ENCODE results near the gene DPP3.

The DPP3 gene

DNA sequence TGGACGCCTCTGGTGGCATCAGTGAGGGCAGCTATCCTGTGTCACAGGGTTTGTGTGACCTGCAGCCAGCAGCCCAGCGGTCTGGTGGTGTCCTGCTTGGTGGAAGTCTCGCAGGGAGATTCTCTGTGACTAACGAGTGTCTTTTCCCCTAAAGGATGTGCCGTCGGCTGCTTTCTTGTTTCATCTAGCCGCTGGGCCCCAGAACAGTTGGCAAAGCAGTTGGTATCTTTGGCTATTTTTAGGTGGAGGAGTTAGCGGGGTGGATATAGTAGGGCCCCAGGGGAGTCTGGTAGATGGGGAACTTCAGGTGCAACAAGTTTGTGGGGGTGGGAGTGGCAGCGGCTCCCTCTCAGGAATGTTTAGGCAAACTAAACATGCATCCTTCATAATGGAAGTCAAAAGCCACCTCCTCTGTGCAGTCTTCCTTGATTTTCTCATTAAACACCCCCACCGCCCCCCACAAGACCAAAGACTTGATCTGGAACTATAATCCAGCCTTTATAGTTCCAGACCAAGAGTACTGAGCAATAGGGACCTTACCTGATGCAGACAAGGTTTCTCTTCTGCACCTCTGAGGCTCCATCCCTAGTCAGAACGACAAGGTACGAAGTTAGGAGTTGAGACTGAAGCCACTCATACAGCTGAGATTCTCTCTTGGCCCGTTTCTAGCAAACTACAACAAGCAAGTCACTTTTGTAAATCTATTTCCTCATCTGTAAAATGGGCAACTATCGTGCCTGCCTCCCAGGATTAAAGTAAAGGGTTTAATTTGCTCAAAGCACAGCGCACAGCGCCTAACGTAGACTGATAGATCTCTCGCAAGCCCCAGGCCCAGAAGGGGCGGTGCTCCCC, 14.6 kb upstream of the DPP3 start:
- DNase-seq (ENCODE audit: low read depth in 2 of 2): no peak

DNA sequence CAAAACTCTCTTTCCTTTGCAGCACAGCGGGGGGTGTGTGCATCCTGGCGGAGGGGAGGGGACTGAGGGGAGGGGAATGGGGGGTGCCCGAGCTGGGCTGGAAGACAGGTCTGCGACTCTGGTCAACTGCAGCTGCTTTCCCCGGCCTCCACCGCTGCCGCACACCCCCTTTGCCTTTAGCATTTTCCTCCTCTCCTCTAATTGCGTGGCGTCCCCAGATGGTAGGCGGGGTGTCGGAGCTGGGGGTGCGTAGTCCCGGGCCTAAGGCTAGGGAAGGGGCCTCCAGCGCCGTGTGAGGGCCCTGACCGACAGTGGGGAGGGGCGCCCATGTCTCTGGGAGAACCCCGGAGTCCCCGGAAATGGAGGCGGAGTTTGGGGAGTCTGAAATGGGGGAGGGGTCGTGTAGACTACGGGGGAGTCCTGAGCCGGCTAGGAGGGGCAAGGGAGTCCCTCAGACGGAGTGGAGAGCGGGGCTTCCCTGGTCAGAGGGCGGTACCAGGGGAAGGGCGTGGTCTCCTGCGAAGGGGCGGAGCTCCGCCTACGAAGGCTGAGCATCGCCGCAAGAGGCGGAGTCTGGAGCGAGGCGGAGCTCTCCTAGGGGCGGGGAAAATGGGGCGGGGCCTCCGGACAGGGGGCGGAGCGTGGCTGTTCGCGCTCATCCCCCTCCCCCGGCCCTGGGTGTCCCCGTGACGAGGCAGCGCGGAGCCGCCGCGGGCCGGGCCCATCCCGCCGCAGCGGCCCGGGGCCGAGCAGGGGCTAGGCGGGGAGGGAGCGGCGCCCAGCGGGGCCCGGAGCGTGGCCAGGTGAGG, 13.8 kb upstream of the DPP3 start, which contains the start of gene PELI3:
TSS of gene PELI3 (plus strand) at position 681 of the 809 bp plus-strand sequence. CDS start 1,224 bp downstream, outside the sequence.
- DNase-seq (ENCODE audit: low read depth in 2 of 2): peak; percentile 87

DNA sequence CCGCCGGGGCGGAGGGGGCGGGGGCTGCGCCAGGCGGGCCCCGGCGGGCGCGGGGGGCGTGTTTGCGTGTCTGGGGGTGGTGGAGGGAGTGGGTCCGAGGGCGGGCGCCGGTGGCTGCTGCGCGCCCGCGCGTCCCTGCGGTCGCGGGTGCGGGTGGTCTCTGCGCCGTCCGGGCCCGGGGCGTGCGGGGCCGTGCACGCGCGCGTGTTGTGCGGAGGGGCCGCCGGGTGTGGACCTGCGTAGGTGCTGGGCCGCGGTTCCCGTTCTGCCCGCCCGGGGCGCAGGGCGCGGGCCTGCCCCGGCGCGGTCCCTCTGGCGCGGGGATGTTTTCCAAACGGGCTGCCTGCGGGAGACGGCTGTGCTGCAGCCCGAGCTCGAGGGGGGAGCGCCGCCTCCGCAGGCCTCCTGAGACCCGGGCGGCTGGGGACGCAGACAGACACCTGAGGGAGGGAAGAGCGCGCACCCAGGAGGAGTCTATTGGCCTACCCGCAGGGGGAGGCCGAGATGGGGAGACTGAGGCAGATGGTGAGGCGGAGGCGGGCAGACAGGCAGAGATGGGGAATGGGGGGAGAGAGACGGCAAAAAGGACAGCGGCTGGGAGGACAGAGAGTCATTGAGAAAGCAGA, 13.1 kb upstream of the DPP3 start:
- DNase-seq (ENCODE audit: low read depth in 2 of 2): no peak

GRCh38 chr11:66467756-66468155, 12.5 kb upstream of the DPP3 start:
- DNase-seq (ENCODE audit: low read depth in 2 of 2): no peak

DNA sequence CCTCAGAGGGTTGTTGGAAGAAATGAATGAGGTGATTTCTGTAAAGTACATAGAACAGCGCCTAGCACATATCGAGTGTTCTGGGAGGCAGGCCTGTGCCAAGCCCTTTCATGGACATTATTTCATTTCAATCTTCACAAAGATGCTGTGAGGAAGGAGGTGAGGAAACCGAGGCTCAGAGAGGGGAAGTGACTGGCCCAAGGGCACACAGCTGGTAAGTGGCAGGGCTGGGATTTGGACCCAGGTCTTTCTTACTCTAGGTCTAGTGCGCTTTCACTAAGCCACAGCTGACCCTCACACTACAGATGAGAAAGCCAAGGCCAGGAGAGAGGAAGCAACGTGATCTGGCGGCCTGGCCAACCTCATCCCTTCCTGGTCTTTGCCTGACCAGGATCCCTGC, 11.5 kb upstream of the DPP3 start:
- DNase-seq (ENCODE audit: low read depth in 2 of 2): no peak

GRCh38 chr11:66469441-66469840, 10.8 kb upstream of the DPP3 start:
- no peak for DNase-seq (ENCODE audit: low read depth in 2 of 2)

DNA sequence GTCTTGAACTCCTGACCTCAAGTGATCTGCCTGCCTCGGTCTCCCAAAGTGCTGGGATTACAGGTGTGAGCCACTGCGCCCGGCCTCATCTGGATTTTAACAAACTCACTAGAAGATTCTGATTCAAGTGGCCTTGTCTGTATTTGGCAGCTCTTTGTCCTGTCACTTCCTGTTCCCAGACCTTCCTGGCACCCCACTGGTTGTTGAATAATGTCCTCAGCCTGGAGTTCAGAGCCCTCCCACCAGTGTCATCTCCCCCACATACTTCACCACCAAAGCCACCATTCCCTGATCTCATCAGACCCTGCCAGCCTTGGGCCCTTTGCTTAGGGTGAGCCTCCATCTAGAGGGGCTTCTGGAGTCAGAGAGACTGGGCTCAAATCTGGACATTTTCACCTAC, 10.2 kb upstream of the DPP3 start:
- DNase-seq (ENCODE audit: low read depth in 2 of 2): no peak

GRCh38 chr11:66471142-66471541, 9.1 kb upstream of the DPP3 start:
- no peak for DNase-seq (ENCODE audit: low read depth in 2 of 2)

GRCh38 chr11:66472054-66472453, 8.2 kb upstream of the DPP3 start:
- DNase-seq (ENCODE audit: low read depth in 2 of 2): no peak

GRCh38 chr11:66473167-66473566, 7.1 kb upstream of the DPP3 start:
- DNase-seq (ENCODE audit: low read depth in 2 of 2): no peak

DNA sequence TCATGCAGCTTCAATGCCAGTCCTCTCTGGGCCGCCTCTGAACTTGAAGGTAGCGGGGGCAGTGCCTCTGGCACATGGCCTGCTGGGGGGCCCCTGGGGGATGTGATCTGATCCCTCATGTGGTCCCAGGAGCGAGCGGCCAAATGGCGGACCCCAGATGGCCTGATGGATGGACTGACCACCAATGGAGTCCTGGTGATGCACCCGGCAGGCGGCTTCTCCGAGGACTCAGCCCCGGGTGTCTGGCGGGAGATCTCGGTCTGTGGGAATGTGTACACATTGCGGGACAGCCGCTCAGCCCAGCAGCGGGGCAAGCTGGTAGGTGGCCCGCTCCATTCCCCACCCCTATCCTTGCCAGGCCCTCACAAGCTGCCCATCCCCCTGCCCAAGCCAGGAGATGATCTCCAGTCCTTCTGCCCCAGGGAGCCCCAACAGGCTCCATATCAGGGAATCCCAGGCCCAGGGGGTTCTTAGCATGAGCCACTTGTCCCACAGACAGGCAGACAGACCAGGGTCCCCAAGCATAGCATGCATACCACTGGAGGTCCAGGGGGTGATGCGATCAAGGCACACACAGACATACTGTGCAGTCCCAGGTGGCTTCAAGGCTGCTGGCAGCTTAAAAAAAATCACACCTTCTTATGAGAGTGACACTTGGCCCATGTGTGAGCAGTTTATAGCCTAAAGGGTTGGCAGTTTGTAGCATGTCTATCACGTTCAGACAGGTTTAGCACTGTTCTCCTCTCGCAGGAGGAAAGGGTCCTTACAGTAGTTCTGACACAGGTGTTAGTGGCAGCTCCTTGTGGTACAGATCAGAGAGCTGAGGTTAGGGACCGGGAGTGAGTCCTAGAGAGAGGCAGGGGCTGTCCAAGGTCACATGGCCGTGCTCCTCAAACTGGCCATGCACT, 6.4 kb upstream of the DPP3 start:
- DNase-seq (ENCODE audit: low read depth in 2 of 2): no peak

DNA sequence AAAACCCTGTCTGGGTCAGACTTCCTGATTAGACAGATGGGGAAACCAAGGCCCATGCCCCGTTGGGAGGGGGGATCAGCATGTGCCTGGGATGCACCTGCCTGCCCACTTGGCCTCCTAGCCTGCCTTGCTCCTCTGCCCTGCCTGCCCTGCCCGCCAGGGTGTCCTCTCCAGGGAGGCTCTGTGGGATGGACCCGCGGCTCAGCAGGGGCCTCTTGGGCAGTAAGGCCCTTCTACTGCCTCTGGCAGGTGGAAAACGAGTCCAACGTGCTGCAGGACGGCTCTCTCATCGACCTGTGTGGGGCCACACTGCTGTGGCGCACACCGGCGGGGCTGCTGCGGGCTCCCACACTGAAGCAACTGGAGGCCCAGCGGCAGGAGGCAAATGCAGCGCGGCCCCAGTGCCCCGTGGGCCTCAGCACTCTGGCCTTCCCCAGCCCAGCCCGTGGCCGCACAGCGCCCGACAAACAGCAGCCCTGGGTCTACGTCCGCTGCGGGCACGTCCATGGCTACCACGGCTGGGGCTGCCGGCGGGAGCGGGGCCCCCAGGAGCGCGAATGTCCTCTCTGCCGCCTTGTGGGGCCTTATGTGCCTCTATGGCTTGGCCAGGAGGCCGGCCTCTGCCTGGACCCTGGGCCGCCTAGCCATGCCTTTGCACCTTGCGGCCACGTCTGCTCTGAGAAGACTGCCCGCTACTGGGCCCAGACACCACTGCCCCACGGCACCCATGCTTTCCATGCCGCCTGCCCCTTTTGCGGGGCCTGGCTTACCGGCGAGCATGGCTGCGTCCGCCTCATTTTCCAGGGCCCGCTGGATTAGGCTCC, 4.7 kb upstream of the DPP3 start:
- no peak for DNase-seq (ENCODE audit: low read depth in 2 of 2)

- no peak for DNase-seq (ENCODE audit: low read depth in 2 of 2)
Measured at GRCh38 chr11:66476173-66476840, 3.9 kb upstream of the DPP3 start.

DNA sequence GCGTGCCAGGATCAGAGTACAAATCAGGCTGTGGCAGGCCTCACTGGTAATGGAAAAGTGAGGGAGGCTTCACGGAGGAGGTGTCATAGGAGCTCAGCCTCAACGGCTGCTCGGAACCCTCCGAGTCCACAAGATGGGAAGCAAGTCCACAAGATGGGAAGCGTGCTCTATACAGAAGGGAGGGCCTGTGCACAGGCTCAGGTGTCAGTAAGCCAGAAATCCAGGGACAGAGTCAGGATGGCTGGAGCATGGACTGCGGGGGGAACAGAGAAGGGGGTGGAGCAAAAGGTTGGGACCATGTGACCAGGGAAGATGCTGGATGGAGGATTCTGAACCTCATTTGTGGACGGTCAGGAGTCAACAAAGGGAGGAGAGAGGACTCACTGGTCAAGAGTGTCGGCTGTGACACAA, 3.4 kb upstream of the DPP3 start:
- no peak for DNase-seq (ENCODE audit: low read depth in 2 of 2)

- no peak for DNase-seq (ENCODE audit: low read depth in 2 of 2)
Measured at GRCh38 chr11:66477263-66478201, 2.7 kb upstream of the DPP3 start.

- no peak for DNase-seq (ENCODE audit: low read depth in 2 of 2)
Measured at GRCh38 chr11:66478729-66479393, 1.4 kb upstream of the DPP3 start.

DNA sequence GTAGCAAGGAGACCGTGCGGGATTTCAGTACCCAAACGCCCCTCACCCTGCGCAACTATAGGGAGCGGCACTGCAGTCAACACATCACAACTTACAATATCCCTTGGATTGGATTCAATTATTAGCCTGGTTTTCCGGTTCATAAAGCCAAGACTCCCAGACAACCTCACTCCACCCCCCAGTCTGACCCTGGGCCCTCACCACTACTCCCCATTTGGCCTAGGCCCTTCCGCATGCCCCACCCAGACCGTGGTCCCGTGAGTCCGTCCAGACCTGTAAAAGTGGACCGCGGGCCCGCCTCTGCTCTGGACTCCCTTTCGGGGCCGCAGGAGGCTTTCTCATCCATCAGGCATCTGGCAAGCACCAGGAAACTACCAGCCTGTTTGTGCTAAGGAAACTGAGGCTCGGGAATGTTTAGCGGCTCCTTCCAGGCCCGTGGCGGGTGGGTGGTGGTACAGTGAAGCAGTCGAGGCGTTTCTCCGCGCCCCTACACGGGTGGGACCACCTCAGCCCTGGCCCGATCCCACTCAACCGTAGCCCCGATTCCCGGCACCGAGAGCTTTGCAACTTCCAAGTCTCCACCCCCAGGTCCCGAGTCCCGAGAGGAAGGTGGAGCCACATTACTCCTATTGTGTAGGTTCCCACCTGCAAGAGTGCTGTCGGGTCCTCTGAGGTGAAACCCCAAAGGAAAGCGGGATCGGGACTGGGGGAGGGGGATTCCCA, 679 bp upstream of the DPP3 start:
- no peak for DNase-seq (ENCODE audit: low read depth in 2 of 2)
